Measurements from ENCODE around the gene TGDS. TPM values are rescaled to one million over a fixed set of nuclear protein-coding genes. Genes with fewer than 3 reads are reported as not detected.

The TGDS gene
- total and polyA plus RNA-seq, 4 experiments from 2014 or later, result 15.9 to 16.8 (median 16.3) TPM

- H3K4me1 Mint-ChIP-seq, result peaks cover 11 to 18% (median 17%) of the 10 kb centered on the region in 4 donors
- H3K4me3 Mint-ChIP-seq, result no peak overlapping the region
- Histone ChIP-seq H3K9me3 (ENCODE audit: control insufficient read depth in 1 of 2, low read length in 2 of 2) (no peaks in the 10 kb centered on the region), H3K27ac (ENCODE audit: low read depth, low read length) (no peak overlapping the region), H3K27me3 (ENCODE audit: insufficient read depth, low read length) (no peaks in the 10 kb centered on the region), H3K36me3 (ENCODE audit: insufficient read depth, low read length) (peaks cover 6% of the 10 kb centered on the region), H3K4me1 (ENCODE audit: insufficient read depth, low read length) (peaks cover 9% of the 10 kb centered on the region), H3K4me3 (ENCODE audit: low read length in 2 of 2) (no peak overlapping the region)
- CTCF ChIA-PET (ENCODE audit: partially characterized antibody), result interaction anchor here (1.3 to 11.8 kb wide), 2 partner anchors 17 to 180 kb away, joined by 3 to 532 read pairs; partner anchors contain the start of gene TGDS
- peaks cover 0 to 2% (median 0%) of the 10 kb centered on the region in 8 donors for H3K9me3 Mint-ChIP-seq
- no peaks in the 10 kb centered on the region for H3K27me3 Mint-ChIP-seq
- H3K36me3 Mint-ChIP-seq, result peaks cover 19 to 37% of the 10 kb centered on the region in 2 donors
- DNase-seq, result no peak
- intact Hi-C loops (cut with micrococcal nuclease), result no loop called here
- POLR2A ChIA-PET (ENCODE audit: partially characterized antibody), result interaction anchor here (0.6 kb wide), 1 partner anchor 258 kb away, joined by 4 read pairs; no protein-coding TSS in a partner anchor
- H3K27ac Mint-ChIP-seq, result peak overlapping the region in 2 of 7 donors; percentile 7 to 60
These were observed 17.1 kb upstream of the TGDS start for GRCh38 chr13:94613051-94613450.

GRCh38 chr13:94612050-94612449, 16.1 kb upstream of the TGDS start:
- Mint-ChIP-seq H3K36me3 (peaks cover 19 to 39% of the 10 kb centered on the region in 2 donors), H3K4me3 (no peak overlapping the region), H3K9me3 (peaks cover 0 to 2% (median 0%) of the 10 kb centered on the region in 8 donors), H3K27me3 (no peaks in the 10 kb centered on the region), H3K4me1 (peaks cover 11 to 27% (median 18%) of the 10 kb centered on the region in 4 donors), H3K27ac (no peak overlapping the region)
- Histone ChIP-seq H3K9me3 (ENCODE audit: control insufficient read depth in 1 of 2, low read length in 2 of 2) (no peaks in the 10 kb centered on the region), H3K27me3 (ENCODE audit: insufficient read depth, low read length) (no peaks in the 10 kb centered on the region), H3K4me1 (ENCODE audit: insufficient read depth, low read length) (peaks cover 9% of the 10 kb centered on the region), H3K4me3 (ENCODE audit: low read length in 2 of 2) (no peak overlapping the region), H3K36me3 (ENCODE audit: insufficient read depth, low read length) (peaks cover 6% of the 10 kb centered on the region), H3K27ac (ENCODE audit: low read depth, low read length) (no peak overlapping the region)
- CTCF ChIA-PET (ENCODE audit: partially characterized antibody), result interaction anchor here (11.8 kb wide), 1 partner anchor 179 kb away, joined by 532 read pairs; no protein-coding TSS in a partner anchor
- POLR2A ChIA-PET (ENCODE audit: partially characterized antibody), result no interaction called here
- DNase-seq, result no peak
- intact Hi-C loops (cut with micrococcal nuclease), result no loop called here

GRCh38 chr13:94610475-94610874, 14.5 kb upstream of the TGDS start:
- Mint-ChIP-seq H3K36me3 (peaks cover 19 to 51% of the 10 kb centered on the region in 2 donors), H3K27me3 (no peaks in the 10 kb centered on the region), H3K4me3 (no peak overlapping the region), H3K9me3 (peaks cover 0 to 2% (median 0%) of the 10 kb centered on the region in 8 donors), H3K4me1 (peaks cover 11 to 23% (median 18%) of the 10 kb centered on the region in 4 donors), H3K27ac (peak overlapping the region in 2 of 7 donors; percentile 14 to 59)
- Histone ChIP-seq H3K9me3 (ENCODE audit: control insufficient read depth in 1 of 2, low read length in 2 of 2) (no peaks in the 10 kb centered on the region), H3K4me3 (ENCODE audit: low read length in 2 of 2) (no peak overlapping the region), H3K4me1 (ENCODE audit: insufficient read depth, low read length) (peaks cover under 1% of the 10 kb centered on the region), H3K36me3 (ENCODE audit: insufficient read depth, low read length) (peaks cover 6% of the 10 kb centered on the region), H3K27ac (ENCODE audit: low read depth, low read length) (no peak overlapping the region), H3K27me3 (ENCODE audit: insufficient read depth, low read length) (no peaks in the 10 kb centered on the region)
- intact Hi-C loops (cut with micrococcal nuclease), result no loop called here
- ChIA-PET POLR2A (ENCODE audit: partially characterized antibody) (no interaction called here), CTCF (ENCODE audit: partially characterized antibody) (no interaction called here)
- no peak for DNase-seq

- peaks cover 0 to 2% (median 0%) of the 10 kb centered on the region in 8 donors for H3K9me3 Mint-ChIP-seq
- Histone ChIP-seq H3K27me3 (ENCODE audit: insufficient read depth, low read length) (no peaks in the 10 kb centered on the region), H3K36me3 (ENCODE audit: insufficient read depth, low read length) (peaks cover 6% of the 10 kb centered on the region), H3K4me3 (ENCODE audit: low read length in 2 of 2) (no peak overlapping the region), H3K9me3 (ENCODE audit: control insufficient read depth in 1 of 2, low read length in 2 of 2) (no peaks in the 10 kb centered on the region), H3K27ac (ENCODE audit: low read depth, low read length) (no peak overlapping the region), H3K4me1 (ENCODE audit: insufficient read depth, low read length) (no peaks in the 10 kb centered on the region)
- H3K27ac Mint-ChIP-seq, result no peak overlapping the region
- peaks cover 19 to 52% of the 10 kb centered on the region in 2 donors for H3K36me3 Mint-ChIP-seq
- ChIA-PET POLR2A (ENCODE audit: partially characterized antibody) (no interaction called here), CTCF (ENCODE audit: partially characterized antibody) (interaction anchor here (1.4 to 2.1 kb wide), 3 partner anchors 9 to 174 kb away, joined by 4 to 8 read pairs (median 8); no protein-coding TSS in a partner anchor)
- no peaks in the 10 kb centered on the region for H3K27me3 Mint-ChIP-seq
- H3K4me1 Mint-ChIP-seq, result peaks cover 11 to 26% (median 20%) of the 10 kb centered on the region in 4 donors
- no peak overlapping the region for H3K4me3 Mint-ChIP-seq
- no peak for DNase-seq
- intact Hi-C loops (cut with micrococcal nuclease), result no loop called here
These were observed 13.2 kb upstream of the TGDS start for GRCh38 chr13:94609196-94609595.

GRCh38 chr13:94608586-94608985, 12.6 kb upstream of the TGDS start:
- Histone ChIP-seq H3K4me3 (ENCODE audit: low read length in 2 of 2) (no peak overlapping the region), H3K27me3 (ENCODE audit: insufficient read depth, low read length) (no peaks in the 10 kb centered on the region), H3K4me1 (ENCODE audit: insufficient read depth, low read length) (no peaks in the 10 kb centered on the region), H3K36me3 (ENCODE audit: insufficient read depth, low read length) (peaks cover 6% of the 10 kb centered on the region), H3K27ac (ENCODE audit: low read depth, low read length) (no peak overlapping the region), H3K9me3 (ENCODE audit: control insufficient read depth in 1 of 2, low read length in 2 of 2) (no peaks in the 10 kb centered on the region)
- H3K4me1 Mint-ChIP-seq, result peaks cover 11 to 26% (median 21%) of the 10 kb centered on the region in 4 donors
- DNase-seq, result no peak
- H3K36me3 Mint-ChIP-seq, result peaks cover 19 to 51% of the 10 kb centered on the region in 2 donors
- H3K27me3 Mint-ChIP-seq, result no peaks in the 10 kb centered on the region
- H3K4me3 Mint-ChIP-seq, result no peak overlapping the region
- ChIA-PET POLR2A (ENCODE audit: partially characterized antibody) (no interaction called here), CTCF (ENCODE audit: partially characterized antibody) (interaction anchor here (1.4 to 2.1 kb wide), 3 partner anchors 9 to 173 kb away, joined by 4 to 8 read pairs (median 8); no protein-coding TSS in a partner anchor)
- H3K9me3 Mint-ChIP-seq, result peaks cover 0 to 2% (median 0%) of the 10 kb centered on the region in 8 donors
- intact Hi-C loops (cut with micrococcal nuclease), result no loop called here
- H3K27ac Mint-ChIP-seq, result no peak overlapping the region

- Mint-ChIP-seq H3K4me1 (peaks cover 13 to 30% (median 24%) of the 10 kb centered on the region in 4 donors), H3K27me3 (no peaks in the 10 kb centered on the region), H3K9me3 (peaks cover 0 to 2% (median 0%) of the 10 kb centered on the region in 8 donors), H3K4me3 (no peak overlapping the region), H3K27ac (peak overlapping the region in 2 of 7 donors; percentile 52 to 64), H3K36me3 (peaks cover 19 to 48% of the 10 kb centered on the region in 2 donors)
- no peak overlapping the region for H3K4me3 ChIP-seq (ENCODE audit: low read length in 2 of 2)
- ChIA-PET CTCF (ENCODE audit: partially characterized antibody) (interaction anchor here (1.4 to 2.1 kb wide), 3 partner anchors 10 to 172 kb away, joined by 4 to 8 read pairs (median 8); no protein-coding TSS in a partner anchor), POLR2A (ENCODE audit: partially characterized antibody) (no interaction called here)
- H3K27me3 ChIP-seq (ENCODE audit: insufficient read depth, low read length), result no peaks in the 10 kb centered on the region
- no peak for DNase-seq
- H3K36me3 ChIP-seq (ENCODE audit: insufficient read depth, low read length), result peaks cover 6% of the 10 kb centered on the region
- peaks cover 4% of the 10 kb centered on the region for H3K4me1 ChIP-seq (ENCODE audit: insufficient read depth, low read length)
- H3K27ac ChIP-seq (ENCODE audit: low read depth, low read length), result no peak overlapping the region
- intact Hi-C loops (cut with micrococcal nuclease), result no loop called here
- H3K9me3 ChIP-seq (ENCODE audit: control insufficient read depth in 1 of 2, low read length in 2 of 2), result no peaks in the 10 kb centered on the region
These were observed 12.0 kb upstream of the TGDS start for GRCh38 chr13:94607939-94608338.

GRCh38 chr13:94607056-94607455, 11.1 kb upstream of the TGDS start:
- Mint-ChIP-seq H3K27ac (peak overlapping the region in 6 of 7 donors; percentile 3 to 61 (median 12)), H3K4me1 (peaks cover 18 to 39% (median 28%) of the 10 kb centered on the region in 4 donors), H3K9me3 (peaks cover 0 to 2% (median 0%) of the 10 kb centered on the region in 8 donors), H3K27me3 (no peaks in the 10 kb centered on the region), H3K36me3 (peaks cover 17 to 46% of the 10 kb centered on the region in 2 donors), H3K4me3 (no peak overlapping the region)
- intact Hi-C loops (cut with micrococcal nuclease), result no loop called here
- Histone ChIP-seq H3K4me3 (ENCODE audit: low read length in 2 of 2) (no peak overlapping the region), H3K9me3 (ENCODE audit: control insufficient read depth in 1 of 2, low read length in 2 of 2) (no peaks in the 10 kb centered on the region), H3K27me3 (ENCODE audit: insufficient read depth, low read length) (no peaks in the 10 kb centered on the region), H3K27ac (ENCODE audit: low read depth, low read length) (no peak overlapping the region), H3K4me1 (ENCODE audit: insufficient read depth, low read length) (peaks cover 11% of the 10 kb centered on the region), H3K36me3 (ENCODE audit: insufficient read depth, low read length) (peaks cover 6% of the 10 kb centered on the region)
- DNase-seq, result no peak
- ChIA-PET POLR2A (ENCODE audit: partially characterized antibody) (no interaction called here), CTCF (ENCODE audit: partially characterized antibody) (no interaction called here)
